Measurements from ENCODE around the gene SCTR. TPM values are rescaled to one million over a fixed set of nuclear protein-coding genes. Genes with fewer than 3 reads are reported as not detected.

The SCTR gene
- polyA plus RNA-seq, 3 donors = not detected

GRCh38 chr2:119415630-119416029, 108.7 kb downstream of the SCTR start:
- H3K27me3 Mint-ChIP-seq (ENCODE audit: low read depth in 3 of 3) = peaks cover 0 to 12% (median 11%) of the 10 kb centered on the region in 3 donors
- no peak overlapping the region for H3K27ac Mint-ChIP-seq
- no peak overlapping the region for H3K4me2 ChIP-seq (replicated peaks; ENCODE audit: extremely low read depth, low read length, poor library complexity, severe bottlenecking)
- no peaks in the 10 kb centered on the region for H3K4me1 ChIP-seq (ENCODE audit: control insufficient read depth in 1 of 2, insufficient read depth in 2 of 2, low read length in 2 of 2)
- no peaks in the 10 kb centered on the region for H4K20me1 ChIP-seq (ENCODE audit: insufficient read depth, low read length)
- no peak overlapping the region for H2AFZ ChIP-seq (ENCODE audit: insufficient read depth, low read depth, low read length, poor library complexity, severe bottlenecking)
- no peaks in the 10 kb centered on the region for H3K36me3 ChIP-seq (replicated peaks in 1 of 2; ENCODE audit: control insufficient read depth in 1 of 2, insufficient read depth in 2 of 2, low read length in 2 of 2)
- H3K79me2 ChIP-seq (ENCODE audit: insufficient read depth, low read length) = no peaks in the 10 kb centered on the region
- no peak for TF ChIP-seq CTCF (IDR thresholded peaks at IDR 0.05)
- no peak for DNase-seq
- no peak overlapping the region for H3K9ac ChIP-seq (ENCODE audit: insufficient read depth, low read length, poor library complexity, severe bottlenecking)
- intact Hi-C loops (cut with micrococcal nuclease) = no loop called here
- no peaks in the 10 kb centered on the region for H3K36me3 Mint-ChIP-seq
- no peaks in the 10 kb centered on the region for H3K9me3 ChIP-seq (replicated peaks in 1 of 2; ENCODE audit: control insufficient read depth in 1 of 2, insufficient read depth in 1 of 2, low read length in 2 of 2)
- no peak overlapping the region for H3K27ac ChIP-seq (ENCODE audit: low read depth in 1 of 2, low read length in 2 of 2)
- peaks cover 0 to 2% (median 0%) of the 10 kb centered on the region in 7 donors for H3K9me3 Mint-ChIP-seq
- H3K4me1 Mint-ChIP-seq = peaks cover 1% of the 10 kb centered on the region
- H3K4me3 Mint-ChIP-seq = no peak overlapping the region
- H3K27me3 ChIP-seq (ENCODE audit: control insufficient read depth in 2 of 2, insufficient read depth in 2 of 2, low read length in 2 of 2) = peaks cover 0 to 1% of the 10 kb centered on the region in 2 donors
- no peak overlapping the region for H3K4me3 ChIP-seq (replicated peaks in 1 of 3; ENCODE audit: low read depth in 2 of 3, low read length in 3 of 3)
- no CpG with 5 or more reads among the region's 1 CpG for WGBS (ENCODE audit: insufficient coverage)

- Mint-ChIP-seq H3K27me3 (ENCODE audit: low read depth in 3 of 3) (peaks cover 0 to 12% (median 11%) of the 10 kb centered on the region in 3 donors), H3K36me3 (no peaks in the 10 kb centered on the region), H3K4me1 (peaks cover 1% of the 10 kb centered on the region), H3K9me3 (peaks cover 0 to 2% (median 0%) of the 10 kb centered on the region in 7 donors), H3K27ac (no peak overlapping the region), H3K4me3 (no peak overlapping the region)
- Histone ChIP-seq H3K4me2 (replicated peaks; ENCODE audit: extremely low read depth, low read length, poor library complexity, severe bottlenecking) (no peak overlapping the region), H3K79me2 (ENCODE audit: insufficient read depth, low read length) (no peaks in the 10 kb centered on the region), H3K4me1 (ENCODE audit: control insufficient read depth in 1 of 2, insufficient read depth in 2 of 2, low read length in 2 of 2) (no peaks in the 10 kb centered on the region), H3K9ac (ENCODE audit: insufficient read depth, low read length, poor library complexity, severe bottlenecking) (no peak overlapping the region), H4K20me1 (ENCODE audit: insufficient read depth, low read length) (no peaks in the 10 kb centered on the region), H3K36me3 (replicated peaks in 1 of 2; ENCODE audit: control insufficient read depth in 1 of 2, insufficient read depth in 2 of 2, low read length in 2 of 2) (no peaks in the 10 kb centered on the region), H2AFZ (ENCODE audit: insufficient read depth, low read depth, low read length, poor library complexity, severe bottlenecking) (no peak overlapping the region), H3K27ac (ENCODE audit: low read depth in 1 of 2, low read length in 2 of 2) (no peak overlapping the region), H3K9me3 (replicated peaks in 1 of 2; ENCODE audit: control insufficient read depth in 1 of 2, insufficient read depth in 1 of 2, low read length in 2 of 2) (no peaks in the 10 kb centered on the region), H3K4me3 (replicated peaks in 1 of 3; ENCODE audit: low read depth in 2 of 3, low read length in 3 of 3) (no peak overlapping the region), H3K27me3 (ENCODE audit: control insufficient read depth in 2 of 2, insufficient read depth in 2 of 2, low read length in 2 of 2) (peaks cover 0 to 3% of the 10 kb centered on the region in 2 donors)
- no CpG with 5 or more reads among the region's 3 CpGs for WGBS (ENCODE audit: insufficient coverage)
- intact Hi-C loops (cut with micrococcal nuclease) = no loop called here
- TF ChIP-seq CTCF (IDR thresholded peaks at IDR 0.05) = no peak
- no peak for DNase-seq
These were observed 109.4 kb downstream of the SCTR start for GRCh38 chr2:119414894-119415293.

Measured in CD14-positive monocyte (primary cell).